Measurements from ENCODE around the gene YIPF3.

Gene YIPF3

GRCh38 chr6:43493833-43494232 is 22.9 kb downstream of the YIPF3 start:
- DNase-seq (ENCODE audit: low read depth in 4 of 4, low spot score in 1 of 4), result no peak

- no peak for DNase-seq (ENCODE audit: low read depth in 4 of 4, low spot score in 1 of 4)
These were observed 23.5 kb downstream of the YIPF3 start for GRCh38 chr6:43493230-43493629.

GRCh38 chr6:43492673-43493072 is 24.1 kb downstream of the YIPF3 start:
- DNase-seq (ENCODE audit: low read depth in 4 of 4, low spot score in 1 of 4), result no peak

GRCh38 chr6:43491750-43492661 is 24.7 kb downstream of the YIPF3 start:
- DNase-seq (ENCODE audit: low read depth in 4 of 4, low spot score in 1 of 4), result no peak

- DNase-seq (ENCODE audit: low read depth in 4 of 4, low spot score in 1 of 4), result no peak
These were observed 26.2 kb downstream of the YIPF3 start for GRCh38 chr6:43490523-43490939.

- no peak for DNase-seq (ENCODE audit: low read depth in 4 of 4, low spot score in 1 of 4)
These were observed 27.3 kb downstream of the YIPF3 start for GRCh38 chr6:43489277-43490072.

- no peak for DNase-seq (ENCODE audit: low read depth in 4 of 4, low spot score in 1 of 4)
These were observed 28.0 kb downstream of the YIPF3 start for GRCh38 chr6:43488667-43489276.

- no peak for DNase-seq (ENCODE audit: low read depth in 4 of 4, low spot score in 1 of 4)
These were observed 35.0 kb downstream of the YIPF3 start for GRCh38 chr6:43481591-43482236.

GRCh38 chr6:43481075-43481474 is 35.7 kb downstream of the YIPF3 start:
- no peak for DNase-seq (ENCODE audit: low read depth in 4 of 4, low spot score in 1 of 4)

GRCh38 chr6:43478008-43478372 is 38.7 kb downstream of the YIPF3 start:
- DNase-seq (ENCODE audit: low read depth in 4 of 4, low spot score in 1 of 4), result no peak

GRCh38 chr6:43477235-43478007 is 39.3 kb downstream of the YIPF3 start, which contains the start of gene TJAP1:
Gene TJAP1 (plus strand): TSS chr6:43477570. CDS start chr6:43499002, 21,432 bp downstream.
- peak; percentile 94 to 98 (median 97) for DNase-seq (ENCODE audit: low read depth in 4 of 4, low spot score in 1 of 4)

GRCh38 chr6:43476746-43477145 is 40.0 kb downstream of the YIPF3 start:
- DNase-seq (ENCODE audit: low read depth in 4 of 4, low spot score in 1 of 4), result no peak

GRCh38 chr6:43475516-43475915 is 41.2 kb downstream of the YIPF3 start:
- no peak for DNase-seq (ENCODE audit: low read depth in 4 of 4, low spot score in 1 of 4)

GRCh38 chr6:43472515-43472914 is 44.2 kb downstream of the YIPF3 start:
- DNase-seq (ENCODE audit: low read depth in 4 of 4, low spot score in 1 of 4), result no peak

GRCh38 chr6:43471399-43471798 is 45.3 kb downstream of the YIPF3 start:
- no peak for DNase-seq (ENCODE audit: low read depth in 4 of 4, low spot score in 1 of 4)

- no peak for DNase-seq (ENCODE audit: low read depth in 4 of 4, low spot score in 1 of 4)
These were observed 46.8 kb downstream of the YIPF3 start for GRCh38 chr6:43469947-43470346.

- DNase-seq (ENCODE audit: low read depth in 4 of 4, low spot score in 1 of 4), result no peak
These were observed 47.7 kb downstream of the YIPF3 start for GRCh38 chr6:43468748-43469681.

GRCh38 chr6:43468240-43468639 is 48.5 kb downstream of the YIPF3 start:
- no peak for DNase-seq (ENCODE audit: low read depth in 4 of 4, low spot score in 1 of 4)

GRCh38 chr6:43467752-43468151 is 49.0 kb downstream of the YIPF3 start:
- no peak for DNase-seq (ENCODE audit: low read depth in 4 of 4, low spot score in 1 of 4)

All from stimulated activated CD4-positive, alpha-beta T cell treated with anti-CD3 and anti-CD28 coated beads, Interleukin-1b, Interleukin-23, amount 100 ng/mL, for 24 hours (primary cell).